Caki2 (cell line): ENCODE data around the gene NSF. TPM values are rescaled to one million over a fixed set of nuclear protein-coding genes. Genes with fewer than 3 reads are reported as not detected.

ENCODE experiments used
- DNase-seq: peaks from one replicate; pipeline ENCODE4 v3.0.0-alpha.2; 2015; ENCODE audit warnings: low read depth
- in situ Hi-C: cut with HindIII; loops from 2 replicates; pipeline ENCODE4 v1.10.0; 2016; ENCODE audit warnings: low sequenced_read_pairs, low pct_unique_long_range_greater_than_20kb, mixed read lengths
- total RNA-seq: library from RNA; depleted of rRNA; stranded (reverse); fragments of >200 nt; shearing (Covaris generic); gene quantifications from 2 replicates; pipeline ENCODE4 v1.2.3, GENCODE V29; 2014; ENCODE audit warnings: low replicate concordance; rRNA removed

Gene NSF
- total RNA-seq, 1 experiment from 2014 or later = 15.3 TPM

DNA sequence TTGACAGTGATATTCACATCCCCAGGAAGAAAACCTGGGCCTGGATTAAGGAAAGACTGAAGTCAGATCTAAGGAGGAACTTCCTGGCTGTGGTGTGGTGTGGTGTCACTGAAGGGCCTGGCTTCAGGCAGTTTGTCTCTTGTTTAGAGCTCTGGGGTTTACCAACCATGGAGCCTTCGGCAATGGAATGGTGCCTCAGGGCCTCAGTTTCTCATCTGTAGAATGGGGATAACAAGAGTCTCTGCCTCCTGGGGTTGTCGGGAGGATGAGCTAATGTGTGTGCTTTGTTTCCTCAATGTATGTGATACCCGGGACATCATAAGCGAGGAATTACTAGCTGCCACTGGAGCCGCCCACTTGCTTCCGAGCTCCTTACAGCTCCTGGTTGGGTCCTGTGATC, 215.3 kb downstream of the NSF start:
- in situ Hi-C loops = no loop called here
- DNase-seq = no peak

Other genes with a start within 250 kb of the NSF start
- gene ARL17B, start 228.9 kb upstream of the NSF start, total RNA-seq = 1.6 and 8.8 TPM in 2 replicates
- 1.6 and 2.5 TPM in 2 replicates for gene LRRC37A2, start 78.2 kb upstream of the NSF start, total RNA-seq
- gene ARL17A, start 11.0 kb upstream of the NSF start, total RNA-seq = 2.2 and 12.7 TPM in 2 replicates
- gene WNT3, start 228.0 kb downstream of the NSF start, total RNA-seq = 4.0 and 4.5 TPM in 2 replicates